ENCODE results near the gene ST6GALNAC2. TPM values are rescaled to one million over a fixed set of nuclear protein-coding genes. Genes with fewer than 3 reads are reported as not detected.
"Not testable (repeated sequence)": the region's sequence is repeated elsewhere in the genome, so short reads cannot be mapped to it uniquely, and the experiment has no call there.

Gene ST6GALNAC2
- total and polyA plus RNA-seq, 4 experiments from 2014 or later: 0.95 to 3.6 (median 2.9) TPM

DNA sequence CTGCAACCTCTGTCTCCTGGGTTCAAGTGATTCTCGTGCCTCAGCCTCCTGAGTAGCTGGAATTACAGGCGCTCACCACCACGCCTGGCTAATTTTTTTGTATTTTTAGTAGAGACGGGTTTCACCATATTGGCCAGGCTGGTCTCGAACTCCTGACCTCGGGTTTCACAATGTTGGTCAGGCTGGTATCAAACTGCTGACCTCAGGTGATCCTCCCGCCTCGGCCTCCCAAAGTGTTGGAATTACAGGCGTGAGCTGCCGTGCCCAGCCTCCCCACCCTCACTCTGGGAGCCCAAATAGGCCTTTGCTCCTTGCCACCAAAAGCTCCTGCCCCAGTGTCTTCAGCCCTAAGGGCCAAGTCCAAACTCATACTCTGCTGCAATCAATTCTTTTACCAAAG lies 64.0 kb downstream of the ST6GALNAC2 start:
- peaks cover 33% of the 10 kb centered on the region for H3K4me1 ChIP-seq (ENCODE audit: insufficient read depth, low read length)
- H3K9me3 Mint-ChIP-seq; H3K27ac ChIP-seq (ENCODE audit: low read depth, low read length); H3K36me3 ChIP-seq (ENCODE audit: insufficient read depth, low read length); intact Hi-C loops (cut with micrococcal nuclease); DNase-seq; H3K36me3 Mint-ChIP-seq; H3K9me3 ChIP-seq (ENCODE audit: control insufficient read depth in 1 of 2, low read length in 2 of 2); H3K27me3 ChIP-seq (ENCODE audit: insufficient read depth, low read length); H3K4me3 Mint-ChIP-seq; H3K4me3 ChIP-seq (ENCODE audit: low read length in 2 of 2); H3K27me3 Mint-ChIP-seq: not testable (repeated sequence)
- H3K27ac Mint-ChIP-seq: peak overlapping the region in 2 of 7 donors; percentile 68
- H3K4me1 Mint-ChIP-seq: peaks cover 13 to 48% (median 24%) of the 10 kb centered on the region in 4 donors
- POLR2A ChIA-PET (ENCODE audit: partially characterized antibody): interaction anchor here (0.7 to 1.2 kb wide), 3 partner anchors 19 to 102 kb away, joined by 3 to 4 read pairs (median 3); no protein-coding TSS in a partner anchor
- CTCF ChIA-PET (ENCODE audit: partially characterized antibody): interaction anchor here (1.5 to 10.8 kb wide), 7 partner anchors 10 to 192 kb away, joined by 3 to 126 read pairs (median 35); no protein-coding TSS in a partner anchor

DNA sequence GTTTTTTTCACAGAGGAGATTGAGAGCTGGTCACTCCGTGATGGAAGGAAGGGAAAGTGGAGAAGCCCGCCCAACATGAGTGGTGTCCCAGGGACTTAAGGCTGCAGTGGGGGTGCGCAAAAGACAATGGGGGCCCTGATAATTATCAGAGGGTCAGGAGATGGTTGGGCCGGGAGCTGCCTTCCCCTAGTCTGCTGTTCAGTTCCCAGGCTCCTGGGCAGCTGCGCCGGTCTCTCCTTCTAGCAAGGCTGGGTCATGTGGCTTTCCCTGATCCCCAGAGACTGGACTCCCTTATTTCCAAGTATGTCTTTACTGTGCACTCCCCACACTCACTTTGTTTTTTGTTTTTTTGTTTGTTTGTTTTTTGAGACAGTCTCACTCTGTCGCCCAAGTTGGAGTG lies 64.4 kb downstream of the ST6GALNAC2 start:
- CTCF ChIA-PET (ENCODE audit: partially characterized antibody): interaction anchor here (1.5 to 10.8 kb wide), 6 partner anchors 9 to 193 kb away, joined by 3 to 126 read pairs (median 53); no protein-coding TSS in a partner anchor

DNA sequence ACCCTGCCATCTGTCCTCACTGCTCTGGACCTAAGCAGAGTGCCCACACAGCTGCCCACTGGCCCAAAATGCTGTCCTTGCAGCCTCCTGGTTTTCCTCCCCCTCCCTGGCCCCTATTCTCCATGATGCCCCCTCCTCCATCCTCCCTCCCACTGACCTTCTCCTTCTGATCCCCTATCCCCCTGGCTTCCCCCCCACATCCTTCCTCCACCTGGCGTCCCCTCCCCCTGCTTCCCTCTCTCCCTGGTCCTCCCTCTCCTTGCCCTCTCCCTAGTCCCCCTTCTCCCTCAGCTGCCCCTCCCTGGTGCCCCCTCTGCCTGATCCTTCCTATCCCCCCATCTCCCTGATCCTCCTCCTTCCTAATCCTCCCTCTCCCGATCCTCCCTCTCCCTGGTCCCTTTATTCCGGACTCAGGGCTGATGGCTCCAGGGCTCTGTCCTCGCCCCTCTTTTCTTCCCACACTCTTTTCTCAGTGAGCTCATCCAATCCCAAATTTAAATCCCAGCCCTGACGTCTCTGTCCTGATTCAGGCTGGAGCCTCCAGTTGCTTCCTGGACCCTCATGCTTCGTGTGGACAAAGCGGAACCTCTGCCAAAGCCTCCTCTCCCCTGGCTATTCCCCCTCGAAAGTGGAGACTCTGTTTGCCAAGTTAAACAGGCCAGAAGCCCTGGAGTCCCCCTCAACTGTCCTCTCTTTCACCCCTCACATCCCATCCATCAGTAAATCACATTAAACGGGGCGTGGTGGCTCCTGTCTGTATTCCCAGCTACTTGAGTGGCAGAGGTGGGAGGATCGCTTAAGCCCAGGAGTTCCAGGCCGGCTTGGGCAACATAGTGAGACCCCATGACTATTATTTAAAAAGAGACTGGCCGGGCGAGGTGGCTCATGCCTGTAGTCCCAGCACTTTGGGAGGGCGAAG lies 66.4 kb downstream of the ST6GALNAC2 start:
- intact Hi-C loops (cut with micrococcal nuclease): loop anchor here (5.0 kb wide), 1 partner anchor 208 kb away; the partner anchor contains the start of genes JMJD6 and METTL23
- Mint-ChIP-seq H3K4me1 (peaks cover 21 to 64% (median 36%) of the 10 kb centered on the region in 4 donors), H3K27ac (peak overlapping the region; percentile 69 to 98 (median 88)), H3K36me3 (no peaks in the 10 kb centered on the region), H3K27me3 (no peaks in the 10 kb centered on the region), H3K9me3 (no peaks in the 10 kb centered on the region), H3K4me3 (no peak overlapping the region)
- CTCF ChIA-PET (ENCODE audit: partially characterized antibody): interaction anchor here (0.6 to 10.8 kb wide), 7 partner anchors 27 to 198 kb away, joined by 3 to 126 read pairs (median 3); no protein-coding TSS in a partner anchor
- H3K36me3 ChIP-seq (ENCODE audit: insufficient read depth, low read length): no peaks in the 10 kb centered on the region
- H3K4me1 ChIP-seq (ENCODE audit: insufficient read depth, low read length): peaks cover 54% of the 10 kb centered on the region
- DNase-seq: no peak
- H3K27ac ChIP-seq (ENCODE audit: low read depth, low read length): no peak overlapping the region
- POLR2A ChIA-PET (ENCODE audit: partially characterized antibody): interaction anchor here (0.6 to 1.5 kb wide), 4 partner anchors 38 to 159 kb away, joined by 3 to 8 read pairs (median 3); partner anchors contain the start of gene ST6GALNAC2
- H3K9me3 ChIP-seq (ENCODE audit: control insufficient read depth in 1 of 2, low read length in 2 of 2): no peaks in the 10 kb centered on the region
- H3K4me3 ChIP-seq (ENCODE audit: low read length in 2 of 2): no peak overlapping the region
- no peaks in the 10 kb centered on the region for H3K27me3 ChIP-seq (ENCODE audit: insufficient read depth, low read length)

More for the DNA sequence above, 64.4 kb downstream of the ST6GALNAC2 start:
- Mint-ChIP-seq H3K27ac (peak overlapping the region in 3 of 7 donors; percentile 35 to 87 (median 68)), H3K9me3 (no peaks in the 10 kb centered on the region), H3K36me3 (no peaks in the 10 kb centered on the region), H3K27me3 (no peaks in the 10 kb centered on the region), H3K4me3 (no peak overlapping the region), H3K4me1 (peaks cover 15 to 52% (median 27%) of the 10 kb centered on the region in 4 donors)
- no peak for DNase-seq
- Histone ChIP-seq H3K9me3 (ENCODE audit: control insufficient read depth in 1 of 2, low read length in 2 of 2) (no peaks in the 10 kb centered on the region), H3K4me3 (ENCODE audit: low read length in 2 of 2) (no peak overlapping the region), H3K36me3 (ENCODE audit: insufficient read depth, low read length) (no peaks in the 10 kb centered on the region), H3K27me3 (ENCODE audit: insufficient read depth, low read length) (no peaks in the 10 kb centered on the region), H3K4me1 (ENCODE audit: insufficient read depth, low read length) (peaks cover 37% of the 10 kb centered on the region), H3K27ac (ENCODE audit: low read depth, low read length) (no peak overlapping the region)
- POLR2A ChIA-PET (ENCODE audit: partially characterized antibody): interaction anchor here (0.7 to 1.2 kb wide), 4 partner anchors 19 to 137 kb away, joined by 3 to 4 read pairs (median 3); partner anchors contain the start of gene SPHK1
- intact Hi-C loops (cut with micrococcal nuclease): no loop called here

DNA sequence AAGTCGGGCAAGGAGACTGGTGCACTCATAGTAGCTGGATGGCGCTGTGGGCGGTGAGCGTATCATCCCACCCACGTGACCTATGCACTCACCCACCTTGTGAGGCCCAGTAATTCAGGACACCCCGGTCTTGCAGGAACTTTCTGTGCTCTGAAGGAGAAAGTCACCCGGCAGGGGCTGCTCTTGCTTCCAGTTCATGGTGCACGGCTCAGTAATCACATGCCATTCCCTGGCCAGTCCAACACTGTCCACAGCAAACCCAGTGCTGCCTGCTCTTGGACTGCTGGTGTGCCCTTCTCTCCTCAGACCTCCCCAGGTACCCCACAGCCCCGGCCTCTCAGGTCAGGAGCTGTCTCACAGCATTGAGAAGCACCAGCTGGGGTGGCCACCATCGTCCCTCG lies 68.0 kb downstream of the ST6GALNAC2 start:
- Histone ChIP-seq H3K4me3 (ENCODE audit: low read length in 2 of 2) (no peak overlapping the region), H3K9me3 (ENCODE audit: control insufficient read depth in 1 of 2, low read length in 2 of 2) (no peaks in the 10 kb centered on the region), H3K27ac (ENCODE audit: low read depth, low read length) (peak overlapping the region; percentile 40), H3K27me3 (ENCODE audit: insufficient read depth, low read length) (no peaks in the 10 kb centered on the region), H3K36me3 (ENCODE audit: insufficient read depth, low read length) (no peaks in the 10 kb centered on the region), H3K4me1 (ENCODE audit: insufficient read depth, low read length) (peaks cover 62% of the 10 kb centered on the region)
- intact Hi-C loops (cut with micrococcal nuclease): loop anchor here (5.0 kb wide), 1 partner anchor 210 kb away; the partner anchor contains the start of genes JMJD6 and METTL23
- H3K27ac Mint-ChIP-seq: peak overlapping the region; percentile 75 to 96 (median 90)
- H3K27me3 Mint-ChIP-seq: no peaks in the 10 kb centered on the region
- POLR2A ChIA-PET (ENCODE audit: partially characterized antibody): interaction anchor here (0.7 to 2.2 kb wide), 6 partner anchors 11 to 141 kb away, joined by 3 to 10 read pairs (median 4); no protein-coding TSS in a partner anchor
- peaks cover 24 to 68% (median 41%) of the 10 kb centered on the region in 4 donors for H3K4me1 Mint-ChIP-seq
- CTCF ChIA-PET (ENCODE audit: partially characterized antibody): interaction anchor here (1.2 to 10.8 kb wide), 5 partner anchors 10 to 106 kb away, joined by 5 to 126 read pairs (median 11); no protein-coding TSS in a partner anchor
- DNase-seq: no peak
- H3K36me3 Mint-ChIP-seq: no peaks in the 10 kb centered on the region
- H3K9me3 Mint-ChIP-seq: no peaks in the 10 kb centered on the region
- H3K4me3 Mint-ChIP-seq: peak overlapping the region in 4 of 8 donors; percentile 5 to 52 (median 24)

Other genes with a start within 250 kb of the ST6GALNAC2 start
- 10 to 100 TPM; 63.4 to 65.8 TPM for gene PRPSAP1, start 231.9 kb downstream of the ST6GALNAC2 start, total RNA-seq
- 10 to 100 TPM; 55.2 to 99.1 TPM for gene PRPSAP1, start 231.9 kb downstream of the ST6GALNAC2 start, polyA plus RNA-seq
- under 1 TPM; 0.67 to 0.70 TPM for gene SPHK1, start 201.3 kb downstream of the ST6GALNAC2 start, total RNA-seq
- gene SPHK1, start 201.3 kb downstream of the ST6GALNAC2 start, polyA plus RNA-seq: under 1 TPM in 1 of 2 donors, not detected in 1; 0.29 TPM
- gene UBE2O, start 132.7 kb downstream of the ST6GALNAC2 start, total RNA-seq: 10 to 100 TPM; 42.5 to 43.7 TPM
- gene UBE2O, start 132.7 kb downstream of the ST6GALNAC2 start, polyA plus RNA-seq: 10 to 100 TPM in 1 of 2 donors, 1 to 10 TPM in 1; 4.5 to 14.6 TPM
- gene AANAT, start 118.3 kb downstream of the ST6GALNAC2 start, total RNA-seq: not detected
- not detected for gene AANAT, start 118.3 kb downstream of the ST6GALNAC2 start, polyA plus RNA-seq
- 10 to 100 TPM; 50.0 to 62.2 TPM for gene RHBDF2, start 84.4 kb downstream of the ST6GALNAC2 start, total RNA-seq
- 10 to 100 TPM in 1 of 2 donors, 1 to 10 TPM in 1; 5.4 to 15.2 TPM for gene RHBDF2, start 84.4 kb downstream of the ST6GALNAC2 start, polyA plus RNA-seq
- not detected for gene CYGB, start 48.2 kb downstream of the ST6GALNAC2 start, total RNA-seq
- not detected for gene CYGB, start 48.2 kb downstream of the ST6GALNAC2 start, polyA plus RNA-seq
- gene PRCD, start 45.8 kb downstream of the ST6GALNAC2 start, total RNA-seq: not detected
- not detected for gene PRCD, start 45.8 kb downstream of the ST6GALNAC2 start, polyA plus RNA-seq
- 10 to 100 TPM; 12.7 to 14.6 TPM for gene ST6GALNAC1, start 57.9 kb upstream of the ST6GALNAC2 start, total RNA-seq
- gene ST6GALNAC1, start 57.9 kb upstream of the ST6GALNAC2 start, polyA plus RNA-seq: 10 to 100 TPM; 14.3 to 45.8 TPM
- 1 to 10 TPM; 6.3 to 9.2 TPM for gene MXRA7, start 125.1 kb upstream of the ST6GALNAC2 start, total RNA-seq
- 10 to 100 TPM in 1 of 2 donors, 1 to 10 TPM in 1; 5.3 to 15.0 TPM for gene MXRA7, start 125.1 kb upstream of the ST6GALNAC2 start, polyA plus RNA-seq
- gene JMJD6, start 140.7 kb upstream of the ST6GALNAC2 start, total RNA-seq: 10 to 100 TPM; 59.4 to 62.1 TPM
- gene JMJD6, start 140.7 kb upstream of the ST6GALNAC2 start, polyA plus RNA-seq: 10 to 100 TPM; 22.1 to 40.7 TPM
- gene METTL23, start 141.0 kb upstream of the ST6GALNAC2 start, total RNA-seq: 10 to 100 TPM; 75.5 to 81.4 TPM
- gene METTL23, start 141.0 kb upstream of the ST6GALNAC2 start, polyA plus RNA-seq: 100 to 1,000 TPM; 134 to 156 TPM
- 100 to 1,000 TPM; 327 to 330 TPM for gene SRSF2, start 151.5 kb upstream of the ST6GALNAC2 start, total RNA-seq
- 100 to 1,000 TPM in 1 of 2 donors, 10 to 100 TPM in 1; 67.6 to 111 TPM for gene SRSF2, start 151.5 kb upstream of the ST6GALNAC2 start, polyA plus RNA-seq
- gene MFSD11, start 152.3 kb upstream of the ST6GALNAC2 start, total RNA-seq: 10 to 100 TPM; 32.7 to 37.8 TPM
- 10 to 100 TPM; 23.1 to 34.7 TPM for gene MFSD11, start 152.3 kb upstream of the ST6GALNAC2 start, polyA plus RNA-seq